Limb (tissue), 2 donors: ENCODE measurements around the gene SLAIN1.
A peak's percentile ranks its signal among the peaks of the same experiment; 100 is the strongest.

ENCODE experiments used
- DNase-seq, 2 donors: peaks; one replicate each; pipeline ENCODE4 v3.0.0-alpha.2; 2016; ENCODE audit errors: extremely low spot score in 2 of 2

SLAIN1 gene

DNA sequence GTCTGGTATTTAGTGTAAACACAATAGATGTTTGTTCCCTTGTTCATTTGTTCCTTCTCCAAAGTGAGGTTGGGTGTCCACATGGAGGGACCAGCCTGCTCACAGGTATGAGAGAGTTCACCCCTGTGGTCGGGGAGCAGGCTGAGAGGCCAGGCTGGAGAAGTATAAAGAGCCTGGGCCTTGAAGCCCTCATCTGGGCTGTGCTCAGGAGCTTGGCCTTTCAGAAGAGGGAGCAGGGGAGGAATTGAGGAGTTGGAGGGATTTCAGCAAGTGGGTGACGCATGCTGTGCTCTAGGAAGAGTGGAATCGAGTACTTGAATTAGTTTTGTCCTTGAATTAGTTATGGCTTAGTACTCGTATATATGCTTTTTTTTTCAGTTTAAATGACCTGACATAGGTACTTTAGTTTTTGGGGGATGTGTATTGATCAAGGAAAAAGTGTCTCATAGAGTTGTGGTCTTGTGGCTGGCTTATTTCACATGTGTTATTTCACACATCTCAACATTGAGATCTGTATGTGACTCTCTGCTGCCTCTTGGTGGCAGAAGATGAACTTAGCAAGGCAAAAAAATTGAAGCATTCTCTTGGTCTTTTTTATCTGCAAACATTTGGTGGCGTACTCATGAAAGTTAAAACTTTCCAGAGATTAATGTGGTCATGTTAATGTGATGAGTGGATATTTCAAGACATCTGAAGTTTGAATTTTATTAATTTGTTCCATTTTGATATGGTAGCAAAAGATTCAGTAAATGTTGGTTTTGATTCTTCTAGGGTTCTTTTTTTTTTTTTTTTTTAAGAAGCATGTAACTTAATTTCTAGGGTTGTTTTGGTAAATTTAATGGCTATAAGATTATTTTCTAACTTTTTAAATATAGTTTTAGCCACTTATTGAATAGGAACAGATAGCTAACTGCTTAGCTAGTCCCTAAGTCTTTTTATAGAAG is 54.3 kb downstream of the SLAIN1 start:
- DNase-seq, result peak in 1 of 2 donors; percentile 76

- DNase-seq, result no peak
Measured at GRCh38 chr13:77752512-77753069, 55.1 kb downstream of the SLAIN1 start.

GRCh38 chr13:77760893-77761292 is 63.4 kb downstream of the SLAIN1 start:
- no peak for DNase-seq

GRCh38 chr13:77767413-77767812 is 69.9 kb downstream of the SLAIN1 start:
- DNase-seq, result no peak

DNA sequence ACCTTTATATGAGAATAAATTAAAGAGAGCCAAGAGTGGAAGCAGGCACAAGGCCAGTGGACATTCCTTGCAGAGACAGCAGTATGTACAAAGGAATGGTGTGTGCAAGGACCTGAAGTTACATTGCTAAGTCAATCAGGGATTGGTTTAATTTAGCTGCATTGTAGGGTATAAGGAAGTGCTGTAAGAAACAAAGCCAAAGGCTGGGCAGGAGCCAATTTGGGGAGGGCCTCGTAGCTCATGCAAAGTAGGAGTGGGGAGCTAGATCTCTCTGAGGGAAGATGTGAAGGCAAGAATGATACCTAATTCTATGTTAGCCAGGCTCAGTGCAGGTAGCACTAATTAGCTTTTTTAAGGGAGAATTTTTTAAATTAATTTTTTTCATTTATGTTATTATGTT is 76.7 kb downstream of the SLAIN1 start:
- DNase-seq, result no peak

DNA sequence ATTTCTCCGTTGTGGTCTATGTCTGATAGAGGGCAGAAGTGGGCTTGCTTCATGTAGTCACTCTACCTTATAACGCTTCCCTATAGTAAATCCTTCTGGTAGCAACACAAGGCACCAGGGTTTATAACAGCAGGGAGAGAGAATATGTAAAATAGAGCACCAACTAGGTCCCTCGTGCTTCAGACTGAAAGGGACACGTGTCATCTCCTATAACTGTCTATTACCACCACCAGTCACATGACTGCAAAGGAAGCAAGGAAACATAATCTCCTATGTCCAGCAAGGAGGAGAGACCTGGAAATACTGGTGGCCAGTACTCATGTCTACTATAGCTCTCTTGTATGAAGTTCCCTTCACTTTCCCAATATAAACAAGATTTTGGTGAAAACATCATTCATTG is 79.2 kb downstream of the SLAIN1 start:
- DNase-seq, result no peak

- DNase-seq, result peak in 1 of 2 donors; percentile 80
Measured at GRCh38 chr13:77779552-77780272, 82.2 kb downstream of the SLAIN1 start.

DNA sequence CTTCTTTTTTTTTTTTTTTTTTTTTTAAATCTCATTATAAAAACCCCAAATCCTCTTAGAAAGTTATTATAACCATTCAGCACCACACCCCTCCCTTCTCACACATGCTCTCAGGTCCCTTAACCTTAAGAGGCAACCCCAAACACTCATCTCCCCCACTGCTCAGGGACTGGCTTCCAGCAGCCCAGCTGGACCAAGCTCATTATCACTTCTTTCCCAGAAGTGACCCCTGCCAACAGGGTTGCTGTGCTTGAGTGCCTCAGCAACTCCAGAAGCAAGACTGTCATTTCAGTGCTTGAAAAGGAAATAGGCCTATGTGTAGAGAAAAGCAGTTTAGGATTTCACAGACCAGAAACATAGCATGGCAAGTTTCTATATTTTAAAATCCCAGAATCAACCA is 84.3 kb downstream of the SLAIN1 start:
- no peak for DNase-seq

- DNase-seq, result no peak
Measured at GRCh38 chr13:77784515-77784914, 87.0 kb downstream of the SLAIN1 start.

DNA sequence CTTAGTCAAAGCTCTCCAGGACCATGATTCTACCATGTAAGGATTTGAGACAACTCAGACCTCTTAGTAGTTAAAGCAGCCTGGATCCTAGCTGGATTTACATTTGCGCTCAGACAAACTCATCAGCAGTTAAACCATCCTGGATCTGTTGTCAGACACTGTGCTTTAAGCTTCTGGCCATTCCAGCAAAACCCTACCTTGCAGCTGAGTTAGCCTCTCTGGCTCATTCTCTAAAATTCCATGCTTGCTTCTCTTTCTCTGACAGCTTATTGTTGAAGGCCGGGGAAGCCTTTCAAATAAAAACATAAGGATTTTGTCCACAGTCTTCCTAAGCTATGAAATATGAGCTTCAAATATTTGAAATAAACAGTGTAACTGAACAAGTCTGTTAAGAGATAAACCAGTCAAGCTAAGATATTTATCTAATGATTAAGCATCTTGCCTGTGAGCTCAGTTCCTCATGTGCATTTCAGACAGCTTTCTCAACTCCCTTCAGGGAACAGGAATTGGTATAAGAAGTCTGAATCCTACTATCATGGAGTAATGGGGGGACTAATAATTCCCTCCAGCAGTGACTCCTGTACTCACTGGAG is 89.3 kb downstream of the SLAIN1 start:
- DNase-seq, result no peak

- DNase-seq, result no peak
Measured at GRCh38 chr13:77789376-77789775, 91.9 kb downstream of the SLAIN1 start.

DNA sequence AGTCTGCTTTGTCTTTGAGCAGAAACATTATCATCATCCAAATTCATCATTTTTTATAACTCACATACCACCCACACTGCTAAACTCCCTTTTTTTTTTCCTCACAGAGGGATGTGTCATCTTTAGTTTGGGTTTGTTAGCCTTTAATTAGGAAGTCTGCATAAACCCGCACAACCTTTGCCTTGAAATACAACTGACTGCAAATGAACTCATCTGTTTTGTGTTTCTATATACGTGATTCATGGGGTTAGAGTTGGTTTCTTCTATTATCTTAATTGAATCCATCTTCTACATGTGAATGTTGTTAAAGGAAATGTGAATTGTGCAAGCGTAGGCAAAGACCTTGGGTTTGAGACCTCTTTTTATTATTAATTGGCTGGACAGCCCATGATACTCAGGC is 102.7 kb downstream of the SLAIN1 start:
- DNase-seq, result no peak

DNA sequence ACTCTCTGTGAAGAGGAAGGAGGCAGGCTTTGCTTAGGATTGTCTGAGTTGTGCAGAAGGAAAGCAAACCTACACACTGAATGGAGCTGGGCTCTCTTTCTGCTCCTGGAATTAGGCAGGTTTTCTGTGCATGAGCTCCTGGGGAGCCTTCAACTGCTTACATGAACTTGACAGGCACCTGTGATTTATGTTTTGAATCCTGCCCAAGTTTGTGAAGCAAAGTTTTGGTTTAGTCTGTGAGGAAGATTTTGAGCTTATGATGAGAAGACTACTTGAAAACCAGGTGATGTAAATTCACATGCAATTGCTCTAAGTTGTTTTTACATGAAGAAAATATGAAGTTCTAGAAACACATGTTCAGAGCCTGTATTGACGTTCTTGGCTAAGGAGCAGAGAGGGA is 109.0 kb downstream of the SLAIN1 start:
- no peak for DNase-seq

DNA sequence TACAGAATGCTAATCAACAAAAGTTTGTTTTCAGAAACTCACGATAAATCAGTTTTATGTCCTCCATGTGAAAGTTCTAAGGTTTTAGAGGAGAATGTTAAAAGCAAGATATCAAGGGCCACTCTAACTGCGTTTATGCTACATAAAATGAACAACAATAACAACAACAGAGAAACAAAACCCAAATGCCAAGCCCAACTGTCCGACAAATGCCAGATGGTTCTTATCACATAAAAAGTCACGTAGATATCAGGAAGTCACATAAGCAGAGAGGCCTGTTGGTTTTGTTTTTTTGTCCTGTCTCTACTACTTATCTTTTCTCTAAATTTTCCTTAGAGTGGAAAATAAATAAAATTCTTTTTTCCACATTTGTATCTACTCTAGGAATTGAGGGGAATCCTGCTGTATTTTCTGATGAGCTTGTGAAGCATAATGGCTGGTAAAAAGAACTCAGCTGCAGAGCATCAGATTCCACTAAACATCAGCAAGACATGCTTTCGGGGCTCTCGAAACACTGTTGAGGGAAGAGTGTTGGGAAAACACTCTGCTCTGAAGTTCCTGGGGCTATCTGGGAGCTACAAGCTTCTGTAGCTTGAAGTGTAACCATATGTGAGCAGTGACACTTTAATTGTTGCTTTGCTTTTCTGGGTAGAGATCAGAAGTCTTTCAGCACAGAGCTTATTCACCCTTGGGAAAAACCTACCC is 110.1 kb downstream of the SLAIN1 start:
- DNase-seq, result no peak

GRCh38 chr13:77810430-77810829 is 112.9 kb downstream of the SLAIN1 start:
- DNase-seq, result no peak

- DNase-seq, result no peak
Measured at GRCh38 chr13:77810878-77811277, 113.4 kb downstream of the SLAIN1 start.

GRCh38 chr13:77811381-77811780 is 113.9 kb downstream of the SLAIN1 start:
- no peak for DNase-seq

GRCh38 chr13:77811981-77812380 is 114.5 kb downstream of the SLAIN1 start:
- no peak for DNase-seq
